ENCODE results near the gene COL18A1.

GRCh38 chr21:45542242-45542666, 137.3 kb downstream of the COL18A1 start, which contains the start of gene SLC19A1:
- no peak for TF ChIP-seq EZH2 (IDR thresholded peaks at IDR 0.05)
- TF ChIP-seq CTCF (IDR thresholded peaks at IDR 0.05) = peak; percentile 46
- no peak for TF ChIP-seq EZH2phosphoT487 (IDR thresholded peaks at IDR 0.05)
